B cell (primary cell): ENCODE results near the gene IRS1. TPM values are rescaled to one million over a fixed set of nuclear protein-coding genes. Genes with fewer than 3 reads are reported as not detected.

ENCODE experiments used
- ATAC-seq: fragments of 200-7000 bp; cut with Tn5 transposase; one replicate; pipeline ENCODE4 v1.10.0; 2021; ENCODE audit warnings: low read depth, mild to moderate bottlenecking, moderate number of reproducible peaks, moderate library complexity
- CTCF ChIA-PET: fragments of 350-600 bp; sonication (Branson Sonifier 250); formaldehyde crosslinking; loops from one replicate; lab custom pipeline; 2021; ENCODE audit warnings: antibody characterized with exemption, inconsistent platforms; lab: Charles Lee
- POLR2A ChIA-PET: fragments of 350-600 bp; sonication (Branson Sonifier 250); formaldehyde crosslinking; loops from one replicate; lab custom pipeline; 2021; ENCODE audit warnings: antibody characterized with exemption; lab: Charles Lee
- DNase-seq: peaks from one replicate; pipeline ENCODE4 v3.0.0; 2013
- H2AFZ ChIP-seq: 2 replicates; pipeline ENCODE4 v1.6.1; 2012; ENCODE audit warnings: mild to moderate bottlenecking, low read depth, low read length; ENCODE audit not compliant: insufficient read depth, poor library complexity, severe bottlenecking
- H3K27ac ChIP-seq, 2 donors: 1 replicate in 1 of 2; 2 replicates in 1 of 2; pipeline ENCODE4 v1.5.1; 2012 to 2013; ENCODE audit warnings: low read length in 2 of 2, mild to moderate bottlenecking in 2 of 2, moderate library complexity in 1 of 2
- H3K27me3 ChIP-seq, 4 experiments: fragments of 200-600 bp in 1 of 4; sonication (generic) in 1 of 4; replicated peaks in 1 of 4; 1 replicate in 2 of 4; 2 replicates in 2 of 4; pipeline versions ENCODE4 v1.6.1 to v1.7.0; 2013 to 2016; ENCODE audit warnings: low read length in 3 of 4, mild to moderate bottlenecking in 2 of 4, mixed read lengths in 1 of 4, moderate library complexity in 1 of 4; ENCODE audit not compliant: insufficient read depth in 4 of 4, control insufficient read depth in 3 of 4; ENCODE audit errors: control extremely low read depth in 1 of 4
- H3K36me3 ChIP-seq, 2 experiments: replicated peaks in 1 of 2; 1 replicate in 1 of 2; 2 replicates in 1 of 2; pipeline versions ENCODE4 v1.6.1 to v1.7.1; 2013; ENCODE audit warnings: low read length in 1 of 2; ENCODE audit not compliant: insufficient read depth in 2 of 2, control insufficient read depth in 1 of 2; ENCODE audit errors: control extremely low read depth in 1 of 2, extremely low read depth in 1 of 2
- H3K4me1 ChIP-seq, 2 donors: fragments of 200-600 bp in 1 of 2; sonication (generic) in 1 of 2; 1 replicate in 1 of 2; 2 replicates in 1 of 2; pipeline versions ENCODE4 v1.5.1 to v1.6.1; 2013 to 2017; ENCODE audit warnings: low read length in 2 of 2; ENCODE audit not compliant: control insufficient read depth in 2 of 2, insufficient read depth in 2 of 2
- H3K4me2 ChIP-seq: replicated peaks from 2 replicates; pipeline ENCODE3; 2012; ENCODE audit warnings: mild to moderate bottlenecking, low read depth, low read length; ENCODE audit not compliant: poor library complexity, severe bottlenecking
- H3K4me3 ChIP-seq, 5 experiments: fragments of 200-600 bp in 1 of 5; sonication (generic) in 1 of 5; 1 replicate in 3 of 5; 2 replicates in 2 of 5; pipeline versions ENCODE4 v1.5.1 to v1.7.0; 2011 to 2016; ENCODE audit warnings: low read length in 4 of 5, mild to moderate bottlenecking in 4 of 5, low read depth in 2 of 5, control low read depth in 1 of 5, moderate library complexity in 1 of 5; ENCODE audit not compliant: insufficient read depth in 1 of 5; ENCODE audit errors: control extremely low read depth in 1 of 5, extremely low read depth in 1 of 5
- H3K79me2 ChIP-seq: fragments of 200-600 bp; sonication (generic); one replicate; pipeline ENCODE4 v1.6.0; 2016; ENCODE audit warnings: low read length; ENCODE audit not compliant: control insufficient read depth, insufficient read depth
- H3K9ac ChIP-seq: fragments of 200-600 bp; sonication (generic); 2 replicates; pipeline ENCODE4 v1.6.1; 2017; ENCODE audit warnings: mild to moderate bottlenecking, low read length, moderate library complexity
- H3K9me3 ChIP-seq, 3 donors: one replicate each; pipeline versions ENCODE4 v1.6.1 to v1.7.1; 2013; ENCODE audit warnings: low read length in 2 of 3; ENCODE audit not compliant: control insufficient read depth in 2 of 3, insufficient read depth in 1 of 3; ENCODE audit errors: control extremely low read depth in 1 of 3
- H4K20me1 ChIP-seq: 2 replicates; pipeline ENCODE4 v1.6.0; 2012; ENCODE audit warnings: mild to moderate bottlenecking, low read length; ENCODE audit not compliant: insufficient read depth, control insufficient read depth, poor library complexity, severe bottlenecking
- H3K27ac Mint-ChIP-seq: one replicate; pipeline ENCODE4 v1.8.0; 2021; ENCODE audit warnings: mixed read lengths
- H3K27me3 Mint-ChIP-seq: one replicate; pipeline ENCODE4 v1.8.0; 2021; ENCODE audit warnings: mixed read lengths
- H3K4me1 Mint-ChIP-seq: one replicate; pipeline ENCODE4 v1.8.0; 2021; ENCODE audit warnings: mixed read lengths
- H3K4me3 Mint-ChIP-seq: one replicate; pipeline ENCODE4 v1.8.0; 2021; ENCODE audit warnings: mixed read lengths
- H3K9me3 Mint-ChIP-seq: one replicate; pipeline ENCODE4 v1.8.0; 2022; ENCODE audit warnings: mixed read lengths; ENCODE audit not compliant: insufficient read depth
- EZH2 ChIP-seq: IDR thresholded peaks from 2 replicates; pipeline ENCODE4 v1.6.1; 2012; ENCODE audit warnings: borderline replicate concordance, low read depth, mild to moderate bottlenecking, moderate library complexity, low read length; ENCODE audit not compliant: insufficient read depth, poor library complexity, severe bottlenecking
- WGBS: methylation state at CpG from one replicate; pipeline ENCODE4 v1.1.5; 2013; ENCODE audit warnings: missing lambda C conversion rate; ENCODE audit not compliant: insufficient coverage; 5-methylcytosine and 5-hydroxymethylcytosine counted together
- intact Hi-C: fragments of 100-400 bp; cut with micrococcal nuclease; formaldehyde crosslinking; loops from one replicate; pipeline ENCODE4 v1.10.0; 2022
- polyA plus RNA-seq: library from polyadenylated mRNA; depleted of rRNA; stranded (reverse); fragments of >200 nt; gene quantifications from 2 replicates; pipeline ENCODE4 v1.2.3, GENCODE V29; 2012
- total RNA-seq, 2 donors: library from RNA; stranded (reverse); fragments of 120-200 nt in 1 of 2; gene quantifications; 1 replicate in 1 of 2; 2 replicates in 1 of 2; pipeline versions ENCODE4 v1.2.3 to v1.2.4, GENCODE V29; 2013 to 2022
- TF ChIP-seq, protein P1 (sequence below): fragments of 200-600 bp; IDR thresholded peaks from one replicate; pipeline ENCODE4 v1.8.0; 2022; ENCODE audit warnings: antibody characterized with exemption, mild to moderate bottlenecking

IRS1 gene
- total and polyA plus RNA-seq, 2 donors (not counting 1 experiment from before 2014, with no cell fraction given) = 3.8 to 11.9 TPM

DNA sequence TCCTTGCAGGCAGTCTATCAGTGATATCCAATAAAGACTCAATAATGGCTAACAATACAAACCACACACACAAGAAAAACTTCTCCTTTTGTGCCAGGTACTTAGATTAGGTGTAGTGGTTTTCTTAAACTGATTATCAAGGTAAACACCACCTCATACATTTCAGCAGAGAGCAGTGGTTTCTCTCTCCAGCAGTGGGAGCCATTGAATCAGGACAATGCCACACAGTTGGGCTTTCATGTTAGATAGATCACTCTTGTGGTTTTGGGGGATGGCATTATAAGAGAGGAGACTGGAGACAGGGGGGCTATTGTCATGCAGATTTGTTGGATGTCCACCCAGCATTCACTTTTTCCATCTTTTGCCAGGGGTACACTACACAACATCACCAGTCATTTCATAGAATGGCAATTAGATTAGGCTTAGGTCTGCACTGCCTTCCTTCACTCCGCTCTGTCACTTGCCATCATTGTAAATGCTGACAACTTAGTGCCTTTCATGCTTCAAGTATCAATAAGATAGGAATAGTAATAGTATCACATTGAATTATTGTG, 13.6 kb upstream of the IRS1 start:
- no peak overlapping the region for H3K4me3 Mint-ChIP-seq
- no peaks in the 10 kb centered on the region for H3K4me1 Mint-ChIP-seq
- CTCF ChIA-PET = interaction anchor here (0.8 to 2.9 kb wide), 2 partner anchors 12 to 171 kb away, joined by 4 to 25 read pairs; no protein-coding TSS in a partner anchor
- H3K9me3 Mint-ChIP-seq = peaks cover 2% of the 10 kb centered on the region
- peaks cover 0 to 1% (median 0%) of the 10 kb centered on the region in 3 donors for H3K9me3 ChIP-seq
- peaks cover 0 to 13% (median 5%) of the 10 kb centered on the region in 4 experiments for H3K27me3 ChIP-seq
- H3K9ac ChIP-seq = no peak overlapping the region
- no peak overlapping the region for H3K4me3 ChIP-seq
- H3K4me2 ChIP-seq = no peak overlapping the region
- no peak overlapping the region for H3K27ac Mint-ChIP-seq
- no peaks in the 10 kb centered on the region for H3K36me3 ChIP-seq
- H3K27me3 Mint-ChIP-seq = peaks cover 27% of the 10 kb centered on the region
- WGBS = no CpG with 5 or more reads among the region's 1 CpG
- no peak overlapping the region for H3K27ac ChIP-seq
- no peak for TF ChIP-seq EZH2
- TF ChIP-seq, protein P1, sequence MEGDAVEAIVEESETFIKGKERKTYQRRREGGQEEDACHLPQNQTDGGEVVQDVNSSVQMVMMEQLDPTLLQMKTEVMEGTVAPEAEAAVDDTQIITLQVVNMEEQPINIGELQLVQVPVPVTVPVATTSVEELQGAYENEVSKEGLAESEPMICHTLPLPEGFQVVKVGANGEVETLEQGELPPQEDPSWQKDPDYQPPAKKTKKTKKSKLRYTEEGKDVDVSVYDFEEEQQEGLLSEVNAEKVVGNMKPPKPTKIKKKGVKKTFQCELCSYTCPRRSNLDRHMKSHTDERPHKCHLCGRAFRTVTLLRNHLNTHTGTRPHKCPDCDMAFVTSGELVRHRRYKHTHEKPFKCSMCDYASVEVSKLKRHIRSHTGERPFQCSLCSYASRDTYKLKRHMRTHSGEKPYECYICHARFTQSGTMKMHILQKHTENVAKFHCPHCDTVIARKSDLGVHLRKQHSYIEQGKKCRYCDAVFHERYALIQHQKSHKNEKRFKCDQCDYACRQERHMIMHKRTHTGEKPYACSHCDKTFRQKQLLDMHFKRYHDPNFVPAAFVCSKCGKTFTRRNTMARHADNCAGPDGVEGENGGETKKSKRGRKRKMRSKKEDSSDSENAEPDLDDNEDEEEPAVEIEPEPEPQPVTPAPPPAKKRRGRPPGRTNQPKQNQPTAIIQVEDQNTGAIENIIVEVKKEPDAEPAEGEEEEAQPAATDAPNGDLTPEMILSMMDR = peak; percentile 16
- H2AFZ ChIP-seq = no peak overlapping the region
- H3K4me1 ChIP-seq = no peaks in the 10 kb centered on the region
- DNase-seq = peak; percentile 40
- no peaks in the 10 kb centered on the region for H3K79me2 ChIP-seq
- ATAC-seq = no peak
- intact Hi-C loops = loop anchor here (1.0 kb wide), 1 partner anchor 172 kb away; no protein-coding TSS in a partner anchor
- H4K20me1 ChIP-seq = no peaks in the 10 kb centered on the region
- POLR2A ChIA-PET = no interaction called here

DNA sequence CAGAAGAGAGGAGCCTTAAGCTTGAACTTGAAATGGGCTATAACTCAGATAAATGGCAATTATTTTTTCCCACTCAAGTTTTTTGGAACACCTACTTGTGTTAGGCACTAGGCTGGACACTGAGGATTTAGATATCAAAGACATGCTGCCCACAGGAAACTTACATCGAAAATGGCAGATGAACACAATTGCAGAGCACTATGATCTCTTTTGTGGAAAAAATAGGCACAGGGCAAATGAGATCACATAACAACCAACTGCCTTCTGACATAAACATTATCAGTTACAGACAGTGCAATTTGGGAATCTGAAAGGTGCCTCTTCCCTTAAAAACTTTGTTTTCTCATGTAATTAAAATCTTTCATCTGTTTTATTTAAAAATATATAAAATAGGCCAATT, 3.8 kb upstream of the IRS1 start:
- peaks cover 22% of the 10 kb centered on the region for H3K4me1 Mint-ChIP-seq
- peaks cover 25% of the 10 kb centered on the region for H3K27me3 Mint-ChIP-seq
- peaks cover 17 to 19% of the 10 kb centered on the region in 2 donors for H3K4me1 ChIP-seq

More for the DNA sequence above, 3.8 kb upstream of the IRS1 start:
- Histone ChIP-seq H3K4me2 (no peak overlapping the region), H3K79me2 (no peaks in the 10 kb centered on the region), H3K27me3 (peaks cover 0 to 7% (median 2%) of the 10 kb centered on the region in 4 experiments), H3K36me3 (no peaks in the 10 kb centered on the region), H3K9me3 (no peaks in the 10 kb centered on the region), H2AFZ (no peak overlapping the region), H3K27ac (no peak overlapping the region), H3K4me3 (no peak overlapping the region), H3K9ac (no peak overlapping the region), H4K20me1 (no peaks in the 10 kb centered on the region)
- POLR2A ChIA-PET = no interaction called here
- Mint-ChIP-seq H3K27ac (no peak overlapping the region), H3K9me3 (no peaks in the 10 kb centered on the region), H3K4me3 (no peak overlapping the region)
- WGBS = 83% methylated on average over 1 of the region's 1 CpG
- no peak for ATAC-seq
- CTCF ChIA-PET = interaction anchor here (1.3 to 7.8 kb wide), 20 partner anchors 13 to 1143 kb away, joined by 3 to 78 read pairs (median 10); no protein-coding TSS in a partner anchor
- no peak for TF ChIP-seq EZH2
- TF ChIP-seq, protein P1 = no peak
- DNase-seq = no peak
- intact Hi-C loops = loop anchor here (5.0 to 10.0 kb wide), 3 partner anchors 179 to 1521 kb away; no protein-coding TSS in a partner anchor
